Activated naive CD4-positive, alpha-beta T cell treated with Interleukin-2 at 50 U/mL for 16 hours (primary cell): ENCODE measurements around the gene ZFP36.
A peak's percentile ranks its signal among the peaks of the same experiment; 100 is the strongest.
"Not testable (repeated sequence)": the region's sequence is repeated elsewhere in the genome, so short reads cannot be mapped to it uniquely, and the experiment has no call there.

ENCODE experiments used
- DNase-seq: peaks from one replicate; pipeline ENCODE4 v3.0.0-alpha.2; 2020

The ZFP36 gene

GRCh38 chr19:39406656-39407409 lies at the start of gene ZFP36:
Gene ZFP36, plus strand, starts transcription at chr19:39406847. Its CDS starts 58 bp downstream, at chr19:39406905.
- DNase-seq = peak; percentile 84

GRCh38 chr19:39359026-39359425 lies 47.6 kb upstream of the ZFP36 start:
- DNase-seq = no peak

- DNase-seq = no peak
Observed at GRCh38 chr19:39360599-39360998, 46.0 kb upstream of the ZFP36 start.

GRCh38 chr19:39362682-39363657 lies 43.7 kb upstream of the ZFP36 start:
- no peak for DNase-seq

GRCh38 chr19:39363901-39364457 lies 42.7 kb upstream of the ZFP36 start:
- DNase-seq = no peak

- DNase-seq = no peak
Observed at GRCh38 chr19:39365531-39365930, 41.1 kb upstream of the ZFP36 start.

GRCh38 chr19:39369200-39369599 lies 37.4 kb upstream of the ZFP36 start:
- no peak for DNase-seq

GRCh38 chr19:39370735-39371134 lies 35.9 kb upstream of the ZFP36 start:
- no peak for DNase-seq

- DNase-seq = no peak
Observed at GRCh38 chr19:39372047-39372802, 34.4 kb upstream of the ZFP36 start.

GRCh38 chr19:39372941-39373340 lies 33.7 kb upstream of the ZFP36 start:
- DNase-seq = no peak

- no peak for DNase-seq
Observed at GRCh38 chr19:39375929-39376328, 30.7 kb upstream of the ZFP36 start.

- no peak for DNase-seq
Observed at GRCh38 chr19:39377373-39378362, 29.0 kb upstream of the ZFP36 start.

- DNase-seq = not testable (repeated sequence)
Observed at GRCh38 chr19:39379366-39379765, 27.3 kb upstream of the ZFP36 start.

- DNase-seq = no peak
Observed at GRCh38 chr19:39379865-39380396, 26.7 kb upstream of the ZFP36 start.

GRCh38 chr19:39380521-39381502 lies 25.8 kb upstream of the ZFP36 start:
- no peak for DNase-seq

- DNase-seq = no peak
Observed at GRCh38 chr19:39381910-39382611, 24.6 kb upstream of the ZFP36 start.

GRCh38 chr19:39382991-39383828 lies 23.4 kb upstream of the ZFP36 start:
- no peak for DNase-seq
